Measurements from ENCODE around the gene STX16.

DNA sequence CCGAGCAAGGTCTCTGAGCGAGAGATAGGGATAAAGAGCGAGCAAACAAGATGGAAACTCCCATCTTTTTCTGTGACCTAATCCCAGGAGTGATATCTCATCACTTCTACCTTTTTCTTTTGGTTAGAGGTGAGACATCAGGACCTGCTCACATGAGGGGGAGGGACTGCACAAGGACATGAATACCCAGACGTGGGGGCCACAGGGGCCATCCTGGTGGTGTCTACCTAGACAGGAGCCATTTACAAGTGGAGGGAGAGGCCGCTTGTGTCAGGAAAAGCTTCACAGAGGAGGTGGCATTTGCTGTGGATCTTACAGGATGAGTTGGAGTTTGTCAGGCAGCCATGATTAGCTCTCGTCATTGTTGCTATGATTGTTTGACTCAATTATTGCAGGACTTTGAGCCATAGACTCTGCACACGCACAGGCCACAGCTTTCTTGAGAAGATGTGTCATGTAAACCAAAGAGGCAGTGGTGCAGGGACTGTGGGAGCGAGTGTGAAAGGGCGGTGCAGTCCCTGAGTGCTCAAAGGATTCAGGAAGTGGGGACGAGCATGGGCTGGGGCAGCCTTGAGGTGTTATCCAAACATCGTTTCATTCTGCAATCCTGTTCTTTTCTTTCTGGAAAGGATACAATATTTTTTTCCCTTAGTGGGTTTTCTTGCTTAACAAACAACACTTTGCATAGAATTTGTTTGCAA is 49.2 kb downstream of the STX16 start:
- TF ChIP-seq POLR2A (IDR thresholded peaks at IDR 0.05) (no peak), EP300 (IDR thresholded peaks at IDR 0.05) (no peak)
- TF ChIP-seq, protein P1, sequence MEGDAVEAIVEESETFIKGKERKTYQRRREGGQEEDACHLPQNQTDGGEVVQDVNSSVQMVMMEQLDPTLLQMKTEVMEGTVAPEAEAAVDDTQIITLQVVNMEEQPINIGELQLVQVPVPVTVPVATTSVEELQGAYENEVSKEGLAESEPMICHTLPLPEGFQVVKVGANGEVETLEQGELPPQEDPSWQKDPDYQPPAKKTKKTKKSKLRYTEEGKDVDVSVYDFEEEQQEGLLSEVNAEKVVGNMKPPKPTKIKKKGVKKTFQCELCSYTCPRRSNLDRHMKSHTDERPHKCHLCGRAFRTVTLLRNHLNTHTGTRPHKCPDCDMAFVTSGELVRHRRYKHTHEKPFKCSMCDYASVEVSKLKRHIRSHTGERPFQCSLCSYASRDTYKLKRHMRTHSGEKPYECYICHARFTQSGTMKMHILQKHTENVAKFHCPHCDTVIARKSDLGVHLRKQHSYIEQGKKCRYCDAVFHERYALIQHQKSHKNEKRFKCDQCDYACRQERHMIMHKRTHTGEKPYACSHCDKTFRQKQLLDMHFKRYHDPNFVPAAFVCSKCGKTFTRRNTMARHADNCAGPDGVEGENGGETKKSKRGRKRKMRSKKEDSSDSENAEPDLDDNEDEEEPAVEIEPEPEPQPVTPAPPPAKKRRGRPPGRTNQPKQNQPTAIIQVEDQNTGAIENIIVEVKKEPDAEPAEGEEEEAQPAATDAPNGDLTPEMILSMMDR (IDR thresholded peaks at IDR 0.05): no peak

Data from tibial nerve (tissue), 4 donors.